Neural cell (in vitro differentiated cells): ENCODE measurements around the gene CTAGE4.

Experiments used
- EZH2 ChIP-seq: fragments of 200-600, 300-800 bp; shearing (Covaris generic), sonication (generic); IDR thresholded peaks from 2 replicates; pipeline ENCODE4 v1.6.1; 2014; ENCODE audit warnings: antibody characterized with exemption, low read length, borderline replicate concordance, mild to moderate bottlenecking; ENCODE audit not compliant: insufficient read depth, poor library complexity, severe bottlenecking
- MXI1 ChIP-seq: fragments of 450-650 bp; conservative IDR thresholded peaks from 2 replicates; pipeline ENCODE4 v1.6.1; 2014; ENCODE audit warnings: antibody characterized with exemption, mild to moderate bottlenecking; ENCODE audit not compliant: poor library complexity, severe bottlenecking
- POLR2AphosphoS5 ChIP-seq: IDR thresholded peaks from 2 replicates; pipeline ENCODE4 v1.6.1; 2012
- RAD21 ChIP-seq: fragments of 450-650 bp; conservative IDR thresholded peaks from 2 replicates; pipeline ENCODE4 v1.6.1; 2014; ENCODE audit warnings: antibody characterized with exemption, mild to moderate bottlenecking, moderate library complexity
- TF ChIP-seq, protein P1 (sequence below): fragments of 450-650 bp; IDR thresholded peaks from 2 replicates; pipeline ENCODE4 v1.5.1; 2014; ENCODE audit warnings: antibody characterized with exemption, mild to moderate bottlenecking, moderate library complexity; ENCODE audit not compliant: poor library complexity, severe bottlenecking
- TF ChIP-seq, protein P2 (sequence below): IDR thresholded peaks from 2 replicates; pipeline ENCODE4 v1.6.1; 2012; ENCODE audit warnings: borderline replicate concordance

- TF ChIP-seq, protein P1, sequence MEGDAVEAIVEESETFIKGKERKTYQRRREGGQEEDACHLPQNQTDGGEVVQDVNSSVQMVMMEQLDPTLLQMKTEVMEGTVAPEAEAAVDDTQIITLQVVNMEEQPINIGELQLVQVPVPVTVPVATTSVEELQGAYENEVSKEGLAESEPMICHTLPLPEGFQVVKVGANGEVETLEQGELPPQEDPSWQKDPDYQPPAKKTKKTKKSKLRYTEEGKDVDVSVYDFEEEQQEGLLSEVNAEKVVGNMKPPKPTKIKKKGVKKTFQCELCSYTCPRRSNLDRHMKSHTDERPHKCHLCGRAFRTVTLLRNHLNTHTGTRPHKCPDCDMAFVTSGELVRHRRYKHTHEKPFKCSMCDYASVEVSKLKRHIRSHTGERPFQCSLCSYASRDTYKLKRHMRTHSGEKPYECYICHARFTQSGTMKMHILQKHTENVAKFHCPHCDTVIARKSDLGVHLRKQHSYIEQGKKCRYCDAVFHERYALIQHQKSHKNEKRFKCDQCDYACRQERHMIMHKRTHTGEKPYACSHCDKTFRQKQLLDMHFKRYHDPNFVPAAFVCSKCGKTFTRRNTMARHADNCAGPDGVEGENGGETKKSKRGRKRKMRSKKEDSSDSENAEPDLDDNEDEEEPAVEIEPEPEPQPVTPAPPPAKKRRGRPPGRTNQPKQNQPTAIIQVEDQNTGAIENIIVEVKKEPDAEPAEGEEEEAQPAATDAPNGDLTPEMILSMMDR = no peak
- TF ChIP-seq POLR2AphosphoS5 (peak; percentile 38), EZH2 (no peak), RAD21 (no peak), MXI1 (no peak)
- TF ChIP-seq, protein P2, sequence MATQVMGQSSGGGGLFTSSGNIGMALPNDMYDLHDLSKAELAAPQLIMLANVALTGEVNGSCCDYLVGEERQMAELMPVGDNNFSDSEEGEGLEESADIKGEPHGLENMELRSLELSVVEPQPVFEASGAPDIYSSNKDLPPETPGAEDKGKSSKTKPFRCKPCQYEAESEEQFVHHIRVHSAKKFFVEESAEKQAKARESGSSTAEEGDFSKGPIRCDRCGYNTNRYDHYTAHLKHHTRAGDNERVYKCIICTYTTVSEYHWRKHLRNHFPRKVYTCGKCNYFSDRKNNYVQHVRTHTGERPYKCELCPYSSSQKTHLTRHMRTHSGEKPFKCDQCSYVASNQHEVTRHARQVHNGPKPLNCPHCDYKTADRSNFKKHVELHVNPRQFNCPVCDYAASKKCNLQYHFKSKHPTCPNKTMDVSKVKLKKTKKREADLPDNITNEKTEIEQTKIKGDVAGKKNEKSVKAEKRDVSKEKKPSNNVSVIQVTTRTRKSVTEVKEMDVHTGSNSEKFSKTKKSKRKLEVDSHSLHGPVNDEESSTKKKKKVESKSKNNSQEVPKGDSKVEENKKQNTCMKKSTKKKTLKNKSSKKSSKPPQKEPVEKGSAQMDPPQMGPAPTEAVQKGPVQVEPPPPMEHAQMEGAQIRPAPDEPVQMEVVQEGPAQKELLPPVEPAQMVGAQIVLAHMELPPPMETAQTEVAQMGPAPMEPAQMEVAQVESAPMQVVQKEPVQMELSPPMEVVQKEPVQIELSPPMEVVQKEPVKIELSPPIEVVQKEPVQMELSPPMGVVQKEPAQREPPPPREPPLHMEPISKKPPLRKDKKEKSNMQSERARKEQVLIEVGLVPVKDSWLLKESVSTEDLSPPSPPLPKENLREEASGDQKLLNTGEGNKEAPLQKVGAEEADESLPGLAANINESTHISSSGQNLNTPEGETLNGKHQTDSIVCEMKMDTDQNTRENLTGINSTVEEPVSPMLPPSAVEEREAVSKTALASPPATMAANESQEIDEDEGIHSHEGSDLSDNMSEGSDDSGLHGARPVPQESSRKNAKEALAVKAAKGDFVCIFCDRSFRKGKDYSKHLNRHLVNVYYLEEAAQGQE = no peak
Measured at GRCh38 chr7:144174613-144175012, 8.7 kb upstream of the CTAGE4 start.
